ENCODE measurements around the gene ZCCHC7.

Gene ZCCHC7

GRCh38 chr9:37200433-37201005 lies 80.1 kb downstream of the ZCCHC7 start:
- TF ChIP-seq TAF1 (IDR thresholded peaks at IDR 0.05; ENCODE audit: borderline replicate concordance, insufficient read depth, low read length) (no peak), SIN3A (IDR thresholded peaks at IDR 0.05; ENCODE audit: borderline replicate concordance, insufficient read depth, low read length) (no peak), POLR2AphosphoS5 (IDR thresholded peaks at IDR 0.05; ENCODE audit: low read depth, low read length) (no peak), FOXP2 (optimal IDR thresholded peaks at IDR 0.05; ENCODE audit: borderline replicate concordance, extremely low read depth, extremely low read length, insufficient read depth) (no peak), REST (IDR thresholded peaks at IDR 0.05; ENCODE audit: insufficient read depth in 1 of 2, low read depth in 2 of 2, low read length in 2 of 2) (no peak)

GRCh38 chr9:37201581-37201980 lies 81.2 kb downstream of the ZCCHC7 start:
- no peak for TF ChIP-seq POLR2AphosphoS5 (IDR thresholded peaks at IDR 0.05; ENCODE audit: low read depth, low read length)
- TF ChIP-seq SIN3A (IDR thresholded peaks at IDR 0.05; ENCODE audit: borderline replicate concordance, insufficient read depth, low read length): no peak
- TF ChIP-seq TAF1 (IDR thresholded peaks at IDR 0.05; ENCODE audit: borderline replicate concordance, insufficient read depth, low read length): no peak
- no peak for TF ChIP-seq FOXP2 (optimal IDR thresholded peaks at IDR 0.05; ENCODE audit: borderline replicate concordance, extremely low read depth, extremely low read length, insufficient read depth)
- no peak for TF ChIP-seq REST (IDR thresholded peaks at IDR 0.05; ENCODE audit: insufficient read depth in 1 of 2, low read depth in 2 of 2, low read length in 2 of 2)

GRCh38 chr9:37202091-37202490 lies 81.7 kb downstream of the ZCCHC7 start:
- TF ChIP-seq TAF1 (IDR thresholded peaks at IDR 0.05; ENCODE audit: borderline replicate concordance, insufficient read depth, low read length) (no peak), POLR2AphosphoS5 (IDR thresholded peaks at IDR 0.05; ENCODE audit: low read depth, low read length) (no peak), REST (IDR thresholded peaks at IDR 0.05; ENCODE audit: insufficient read depth in 1 of 2, low read depth in 2 of 2, low read length in 2 of 2) (no peak), FOXP2 (optimal IDR thresholded peaks at IDR 0.05; ENCODE audit: borderline replicate concordance, extremely low read depth, extremely low read length, insufficient read depth) (no peak), SIN3A (IDR thresholded peaks at IDR 0.05; ENCODE audit: borderline replicate concordance, insufficient read depth, low read length) (no peak)

- TF ChIP-seq REST (IDR thresholded peaks at IDR 0.05; ENCODE audit: insufficient read depth in 1 of 2, low read depth in 2 of 2, low read length in 2 of 2) (no peak), FOXP2 (optimal IDR thresholded peaks at IDR 0.05; ENCODE audit: borderline replicate concordance, extremely low read depth, extremely low read length, insufficient read depth) (no peak), TAF1 (IDR thresholded peaks at IDR 0.05; ENCODE audit: borderline replicate concordance, insufficient read depth, low read length) (no peak), POLR2AphosphoS5 (IDR thresholded peaks at IDR 0.05; ENCODE audit: low read depth, low read length) (no peak), SIN3A (IDR thresholded peaks at IDR 0.05; ENCODE audit: borderline replicate concordance, insufficient read depth, low read length) (no peak)
These were observed 85.8 kb downstream of the ZCCHC7 start for GRCh38 chr9:37206121-37206620.

Measured in PFSK-1 (cell line).